Activated T-cell treated with anti-CD3 and anti-CD28 coated beads, Interleukin-2, amount 50 U/mL, for 48 hours (primary cell): Measurements from ENCODE around the gene TRIL.

Experiments used
- DNase-seq, 2 experiments: peaks; one replicate each; pipeline ENCODE4 v3.0.0-alpha.2; 2020

Gene TRIL

GRCh38 chr7:28939844-28940544 lies 18.1 kb downstream of the TRIL start:
- DNase-seq = no peak

GRCh38 chr7:28939367-28939766 lies 18.8 kb downstream of the TRIL start:
- no peak for DNase-seq

GRCh38 chr7:28937619-28938018 lies 20.5 kb downstream of the TRIL start:
- DNase-seq = no peak

- no peak for DNase-seq
Observed at GRCh38 chr7:28937103-28937502, 21.0 kb downstream of the TRIL start.

- no peak for DNase-seq
Observed at GRCh38 chr7:28933846-28934320, 24.2 kb downstream of the TRIL start.

GRCh38 chr7:28931565-28931964 lies 26.6 kb downstream of the TRIL start:
- no peak for DNase-seq

GRCh38 chr7:28926871-28927597 lies 31.1 kb downstream of the TRIL start:
- DNase-seq = peak; percentile 48 to 62

- peak; percentile 69 for DNase-seq
Observed at GRCh38 chr7:28922624-28923331, 35.4 kb downstream of the TRIL start.

- peak in 1 of 2 experiments; percentile 23 for DNase-seq
Observed at GRCh38 chr7:28921822-28922221, 36.3 kb downstream of the TRIL start.

GRCh38 chr7:28920424-28920823 lies 37.7 kb downstream of the TRIL start:
- no peak for DNase-seq

GRCh38 chr7:28919510-28919909 lies 38.6 kb downstream of the TRIL start:
- no peak for DNase-seq

- no peak for DNase-seq
Observed at GRCh38 chr7:28908775-28909174, 49.4 kb downstream of the TRIL start.

GRCh38 chr7:28905464-28905863 lies 52.7 kb downstream of the TRIL start:
- no peak for DNase-seq

- DNase-seq = no peak
Observed at GRCh38 chr7:28904578-28905048, 53.5 kb downstream of the TRIL start.

GRCh38 chr7:28903730-28904577 lies 54.2 kb downstream of the TRIL start:
- DNase-seq = no peak
